Epithelial cell of esophagus (primary cell): ENCODE data around the gene IFT57.

Experiments
- DNase-seq: peaks from one replicate; pipeline ENCODE4 v3.0.0; 2010; ENCODE audit warnings: low read depth
- H3K4me3 ChIP-seq: 2 replicates; pipeline ENCODE4 v1.5.1; 2011; ENCODE audit warnings: mild to moderate bottlenecking, low read length, control low read depth
- TF ChIP-seq, protein P1 (sequence below): IDR thresholded peaks from 2 replicates; pipeline ENCODE4 v1.5.1; 2011; ENCODE audit warnings: low read depth, mild to moderate bottlenecking, low read length, control low read depth, inconsistent platforms; ENCODE audit not compliant: insufficient read depth; ENCODE audit errors: missing control alignments

IFT57 gene

DNA sequence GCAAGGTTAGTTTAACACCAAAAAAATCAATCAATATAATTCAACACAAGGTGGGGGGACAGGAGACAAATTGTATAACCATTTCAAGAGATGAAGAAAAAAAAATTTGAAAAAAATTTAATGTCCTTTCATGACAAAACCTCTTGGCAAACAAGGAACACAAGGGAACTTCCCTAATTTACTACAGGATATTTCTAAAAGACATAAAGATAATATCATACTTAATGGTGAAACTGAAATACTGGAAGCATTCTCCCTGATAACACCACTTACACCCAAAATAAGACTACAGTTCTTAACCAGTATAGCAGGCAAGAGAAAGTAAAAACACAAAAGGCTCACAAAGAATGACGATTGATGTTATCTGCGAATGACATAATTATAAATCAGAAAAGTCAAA is 44.7 kb downstream of the IFT57 start:
- TF ChIP-seq, protein P1, sequence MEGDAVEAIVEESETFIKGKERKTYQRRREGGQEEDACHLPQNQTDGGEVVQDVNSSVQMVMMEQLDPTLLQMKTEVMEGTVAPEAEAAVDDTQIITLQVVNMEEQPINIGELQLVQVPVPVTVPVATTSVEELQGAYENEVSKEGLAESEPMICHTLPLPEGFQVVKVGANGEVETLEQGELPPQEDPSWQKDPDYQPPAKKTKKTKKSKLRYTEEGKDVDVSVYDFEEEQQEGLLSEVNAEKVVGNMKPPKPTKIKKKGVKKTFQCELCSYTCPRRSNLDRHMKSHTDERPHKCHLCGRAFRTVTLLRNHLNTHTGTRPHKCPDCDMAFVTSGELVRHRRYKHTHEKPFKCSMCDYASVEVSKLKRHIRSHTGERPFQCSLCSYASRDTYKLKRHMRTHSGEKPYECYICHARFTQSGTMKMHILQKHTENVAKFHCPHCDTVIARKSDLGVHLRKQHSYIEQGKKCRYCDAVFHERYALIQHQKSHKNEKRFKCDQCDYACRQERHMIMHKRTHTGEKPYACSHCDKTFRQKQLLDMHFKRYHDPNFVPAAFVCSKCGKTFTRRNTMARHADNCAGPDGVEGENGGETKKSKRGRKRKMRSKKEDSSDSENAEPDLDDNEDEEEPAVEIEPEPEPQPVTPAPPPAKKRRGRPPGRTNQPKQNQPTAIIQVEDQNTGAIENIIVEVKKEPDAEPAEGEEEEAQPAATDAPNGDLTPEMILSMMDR, result no peak

DNA sequence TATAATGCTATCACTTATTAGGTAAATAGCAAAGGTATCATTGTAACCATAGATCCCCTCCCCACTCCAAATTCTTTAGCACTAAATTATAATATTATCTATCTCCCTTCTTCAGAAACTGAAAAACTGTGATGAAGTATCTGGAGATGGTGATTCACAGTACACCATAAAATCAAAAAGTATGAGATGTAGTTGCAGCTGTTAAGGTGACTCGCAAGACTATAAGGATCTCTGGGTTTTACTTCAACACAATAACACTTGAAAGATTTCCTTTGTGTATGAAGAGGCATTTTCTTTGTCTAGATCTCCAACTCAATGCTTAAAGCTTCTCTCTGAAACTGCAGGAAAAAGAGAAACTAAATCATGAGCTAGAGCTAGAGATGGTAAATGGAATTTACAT is 46.9 kb downstream of the IFT57 start:
- TF ChIP-seq, protein P1, result no peak
- no peak overlapping the region for H3K4me3 ChIP-seq
- peak; percentile 16 for DNase-seq

More for the DNA sequence above, 44.7 kb downstream of the IFT57 start:
- DNase-seq, result no peak
- H3K4me3 ChIP-seq, result no peak overlapping the region

DNA sequence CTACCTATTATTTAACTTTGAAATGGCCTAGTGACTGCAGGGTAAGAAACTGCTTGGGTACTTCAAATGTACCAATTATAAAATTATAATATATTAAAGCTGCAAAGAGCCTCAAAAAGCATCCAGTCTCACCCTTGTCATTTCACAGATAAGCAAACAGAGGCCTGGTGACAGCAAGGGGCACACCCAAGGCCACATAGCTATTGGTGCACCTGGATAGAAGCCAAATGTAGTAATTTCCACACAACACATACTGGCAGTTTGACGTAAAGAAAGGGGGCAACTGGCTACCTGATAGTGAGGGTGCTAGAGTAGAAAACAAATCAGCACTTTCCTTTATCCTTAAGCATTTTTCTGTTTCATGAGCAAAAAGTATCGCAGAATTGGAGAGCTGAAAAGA is 51.1 kb downstream of the IFT57 start:
- no peak for DNase-seq
- TF ChIP-seq, protein P1, result no peak
- H3K4me3 ChIP-seq, result no peak overlapping the region

DNA sequence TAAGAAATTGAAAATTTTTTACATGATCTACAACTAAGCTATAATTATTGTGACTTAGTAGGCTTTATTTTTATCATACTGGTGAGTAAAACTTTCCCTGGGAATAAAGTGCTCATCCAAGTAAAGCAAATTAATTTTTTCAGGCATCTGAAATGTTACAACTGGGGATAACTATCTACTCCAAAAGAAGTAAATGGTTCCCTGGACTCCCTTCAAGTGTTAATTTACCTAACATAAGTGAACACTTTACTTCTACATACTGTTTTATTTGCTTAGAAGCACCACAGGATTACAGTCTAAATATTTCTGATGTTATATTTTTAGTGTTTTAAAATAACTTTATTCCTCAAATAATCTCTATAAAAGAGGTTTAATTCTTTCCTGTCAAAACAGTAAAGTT is 57.8 kb downstream of the IFT57 start:
- TF ChIP-seq, protein P1, result no peak
- DNase-seq, result no peak
- no peak overlapping the region for H3K4me3 ChIP-seq

DNA sequence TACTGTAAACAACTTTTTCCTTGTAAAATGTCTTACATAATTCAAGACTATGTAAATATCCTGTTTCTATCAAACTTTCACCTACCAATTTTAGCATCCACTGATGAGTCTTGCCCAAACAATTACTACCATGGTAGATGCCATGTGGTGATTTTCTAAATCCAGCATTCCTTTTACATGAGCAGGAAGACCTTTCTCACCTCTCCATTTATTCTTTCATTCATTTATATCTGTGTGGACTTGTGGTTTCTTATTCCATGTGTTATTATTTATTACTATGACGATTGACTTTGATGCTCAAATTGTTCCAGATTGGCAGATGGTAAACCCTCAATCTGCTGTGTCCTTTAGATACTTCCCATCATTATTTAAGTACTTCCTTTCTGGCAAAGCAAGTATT is 62.4 kb downstream of the IFT57 start:
- DNase-seq, result peak; percentile 54
- no peak overlapping the region for H3K4me3 ChIP-seq
- TF ChIP-seq, protein P1, result no peak

DNA sequence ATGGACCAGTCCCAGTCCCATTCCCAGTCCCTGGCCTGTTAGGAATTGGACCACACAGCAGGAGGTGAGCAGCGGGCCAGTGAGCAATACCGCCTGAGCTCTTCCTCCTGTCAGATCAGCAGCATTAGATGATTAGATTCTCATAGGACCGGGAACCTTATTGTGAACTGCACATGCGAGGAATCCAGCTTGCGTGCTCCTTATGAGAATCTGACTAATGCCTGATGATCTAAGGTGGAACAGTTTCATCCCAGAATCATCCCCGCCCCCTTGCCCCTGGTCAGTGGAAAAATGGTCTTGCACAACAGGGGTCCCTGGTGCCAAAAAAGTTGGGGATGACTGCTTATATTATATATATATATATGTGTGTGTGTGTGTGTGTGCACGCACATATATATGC is 63.1 kb downstream of the IFT57 start:
- TF ChIP-seq, protein P1, result no peak
- H3K4me3 ChIP-seq, result no peak overlapping the region
- DNase-seq, result peak; percentile 7

DNA sequence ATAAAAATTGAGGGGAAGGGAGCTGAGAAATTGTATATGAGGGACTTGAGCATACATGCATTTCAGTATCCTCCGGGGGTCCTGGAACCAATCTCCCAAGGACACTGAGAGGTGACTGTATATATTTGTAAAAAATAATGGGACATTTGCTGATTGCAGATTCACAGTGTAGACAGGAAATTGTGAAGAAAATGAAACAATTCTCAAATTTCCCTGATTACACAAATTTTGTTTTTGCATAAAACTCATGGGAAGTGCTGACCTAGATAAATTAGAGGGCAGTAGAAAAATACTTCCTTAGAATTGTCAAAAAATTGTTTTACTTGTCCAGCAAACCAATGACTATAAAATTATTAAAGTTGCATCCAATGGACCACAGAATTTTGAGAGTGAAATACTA is 64.0 kb downstream of the IFT57 start:
- no peak overlapping the region for H3K4me3 ChIP-seq
- DNase-seq, result no peak
- TF ChIP-seq, protein P1, result no peak
